GM19463 (cell line): ENCODE measurements around the gene TKFC.

Experiments used
- ATAC-seq: cut with Tn5 transposase; IDR thresholded peaks from one replicate; pipeline ENCODE4 v1.9.1; 2021; ENCODE audit warnings: mild to moderate bottlenecking, moderate library complexity; ENCODE audit not compliant: unreplicated experiment

TKFC gene

GRCh38 chr11:61315260-61315659 is 17.8 kb upstream of the TKFC start:
- no peak for ATAC-seq

- ATAC-seq, result no peak
Observed at GRCh38 chr11:61325649-61326414, 7.2 kb upstream of the TKFC start.

- ATAC-seq, result no peak
Observed at GRCh38 chr11:61327669-61328071, 5.4 kb upstream of the TKFC start.

GRCh38 chr11:61328351-61328750 is 4.7 kb upstream of the TKFC start:
- ATAC-seq, result no peak

GRCh38 chr11:61329871-61330270 is 3.2 kb upstream of the TKFC start:
- ATAC-seq, result no peak

GRCh38 chr11:61331651-61332050 is 1.4 kb upstream of the TKFC start:
- no peak for ATAC-seq

- no peak for ATAC-seq
Observed at GRCh38 chr11:61332281-61332796, 689 bp upstream of the TKFC start.

- no peak for ATAC-seq
Observed at GRCh38 chr11:61333550-61334433, 764 bp downstream of the TKFC start.

GRCh38 chr11:61334434-61335354 is 1.7 kb downstream of the TKFC start:
- no peak for ATAC-seq

GRCh38 chr11:61335355-61335710 is 2.3 kb downstream of the TKFC start:
- ATAC-seq, result no peak

- peak; percentile 44 for ATAC-seq
Observed at GRCh38 chr11:61336171-61336935, 3.3 kb downstream of the TKFC start.

- no peak for ATAC-seq
Observed at GRCh38 chr11:61337706-61338470, 4.9 kb downstream of the TKFC start.

GRCh38 chr11:61338783-61339489 is 5.9 kb downstream of the TKFC start:
- ATAC-seq, result no peak

- ATAC-seq, result no peak
Observed at GRCh38 chr11:61339490-61339878, 6.5 kb downstream of the TKFC start.

- ATAC-seq, result no peak
Observed at GRCh38 chr11:61340979-61341378, 8.0 kb downstream of the TKFC start.

- ATAC-seq, result no peak
Observed at GRCh38 chr11:61341706-61342105, 8.7 kb downstream of the TKFC start.

GRCh38 chr11:61342207-61342803 is 9.3 kb downstream of the TKFC start:
- ATAC-seq, result no peak
